Activated T-helper 1 cell treated with anti-CD3 and anti-CD28 coated beads, Interleukin-12 subunit alpha, Interleukin-12 subunit beta, Interleukin-2, Interleukin-4 antibody, amounts not matched to agents 30 ng/mL and 10 ng/mL and 1 ng/mL, durations not matched to agents 14 hours and 24 hours and 36 hours (primary cell): ENCODE measurements around the gene C5orf15. TPM values are rescaled to one million over a fixed set of nuclear protein-coding genes. Genes with fewer than 3 reads are reported as not detected.

ENCODE experiments used
- DNase-seq: peaks from one replicate; pipeline ENCODE4 v3.0.0; 2021; ENCODE audit warnings: low spot score
- H3K27ac Mint-ChIP-seq: one replicate; pipeline ENCODE4 v1.8.0; 2021; ENCODE audit warnings: mild to moderate bottlenecking, mixed read lengths
- H3K27me3 Mint-ChIP-seq: one replicate; pipeline ENCODE4 v1.8.0; 2022; ENCODE audit warnings: mild to moderate bottlenecking, moderate library complexity, mixed read lengths; ENCODE audit not compliant: insufficient read depth
- H3K36me3 Mint-ChIP-seq: one replicate; pipeline ENCODE4 v1.8.0; 2021; ENCODE audit warnings: low read depth, mixed read lengths
- H3K4me1 Mint-ChIP-seq: one replicate; pipeline ENCODE4 v1.8.0; 2021; ENCODE audit warnings: low read depth, mixed read lengths
- H3K4me3 Mint-ChIP-seq: one replicate; pipeline ENCODE4 v1.8.0; 2021; ENCODE audit warnings: mild to moderate bottlenecking, moderate library complexity, mixed read lengths
- H3K9me3 Mint-ChIP-seq: one replicate; pipeline ENCODE4 v1.8.0; 2021; ENCODE audit warnings: mixed read lengths
- intact Hi-C: fragments of 100-400 bp; cut with micrococcal nuclease; formaldehyde crosslinking; loops from one replicate; pipeline ENCODE4 v1.15.1; 2024
- total RNA-seq: library from RNA; stranded (reverse); gene quantifications from 2 replicates; pipeline ENCODE4 v1.2.3, GENCODE V29; 2022

Gene C5orf15
- total RNA-seq, 1 donor from 2014 or later = 50.0 TPM

DNA sequence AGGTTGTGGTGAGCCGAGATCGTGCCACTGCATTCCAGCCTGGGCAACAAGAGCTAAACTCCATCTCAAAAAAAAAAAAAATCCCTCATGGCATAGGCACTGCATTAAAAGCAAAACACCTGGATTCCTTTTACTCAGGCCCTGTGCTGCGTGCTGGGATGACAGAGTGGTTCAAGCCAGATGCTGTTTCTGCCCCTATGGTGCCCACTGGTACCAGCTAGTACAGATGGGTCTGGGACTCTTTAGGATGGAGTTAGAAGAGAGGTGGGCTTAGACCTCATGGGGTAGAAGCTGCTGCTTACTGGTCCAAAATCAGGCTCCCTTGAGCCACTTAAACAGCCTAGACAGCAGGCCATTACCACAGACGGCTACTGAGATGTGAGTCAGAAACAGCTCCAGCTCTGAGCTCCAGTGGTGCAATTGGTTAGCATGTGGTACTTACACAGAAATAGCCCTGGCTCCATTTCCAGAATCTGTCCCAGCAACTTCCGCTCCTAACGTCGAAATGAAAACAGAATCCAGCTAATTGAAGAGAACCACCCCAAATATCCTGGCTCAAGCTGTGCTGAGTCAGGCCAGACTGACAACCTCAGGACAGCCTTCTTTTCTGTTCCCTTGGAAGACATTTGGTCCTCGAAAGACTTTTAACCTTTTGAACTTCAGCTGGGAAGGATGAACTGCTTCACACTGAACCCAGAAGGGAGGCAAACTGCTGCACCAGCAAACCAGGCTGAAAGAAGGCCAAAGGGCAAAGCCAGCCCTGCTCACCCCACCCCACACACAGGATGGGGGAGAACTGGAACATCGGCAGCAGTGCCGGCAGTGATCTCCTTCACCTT lies 15.5 kb downstream of the C5orf15 start:
- H3K27me3 Mint-ChIP-seq = no peaks in the 10 kb centered on the region
- H3K4me1 Mint-ChIP-seq = peaks cover 9% of the 10 kb centered on the region
- peaks cover 21% of the 10 kb centered on the region for H3K36me3 Mint-ChIP-seq
- no peak overlapping the region for H3K27ac Mint-ChIP-seq
- no peak for DNase-seq
- intact Hi-C loops = no loop called here
- no peaks in the 10 kb centered on the region for H3K9me3 Mint-ChIP-seq
- H3K4me3 Mint-ChIP-seq = no peak overlapping the region

DNA sequence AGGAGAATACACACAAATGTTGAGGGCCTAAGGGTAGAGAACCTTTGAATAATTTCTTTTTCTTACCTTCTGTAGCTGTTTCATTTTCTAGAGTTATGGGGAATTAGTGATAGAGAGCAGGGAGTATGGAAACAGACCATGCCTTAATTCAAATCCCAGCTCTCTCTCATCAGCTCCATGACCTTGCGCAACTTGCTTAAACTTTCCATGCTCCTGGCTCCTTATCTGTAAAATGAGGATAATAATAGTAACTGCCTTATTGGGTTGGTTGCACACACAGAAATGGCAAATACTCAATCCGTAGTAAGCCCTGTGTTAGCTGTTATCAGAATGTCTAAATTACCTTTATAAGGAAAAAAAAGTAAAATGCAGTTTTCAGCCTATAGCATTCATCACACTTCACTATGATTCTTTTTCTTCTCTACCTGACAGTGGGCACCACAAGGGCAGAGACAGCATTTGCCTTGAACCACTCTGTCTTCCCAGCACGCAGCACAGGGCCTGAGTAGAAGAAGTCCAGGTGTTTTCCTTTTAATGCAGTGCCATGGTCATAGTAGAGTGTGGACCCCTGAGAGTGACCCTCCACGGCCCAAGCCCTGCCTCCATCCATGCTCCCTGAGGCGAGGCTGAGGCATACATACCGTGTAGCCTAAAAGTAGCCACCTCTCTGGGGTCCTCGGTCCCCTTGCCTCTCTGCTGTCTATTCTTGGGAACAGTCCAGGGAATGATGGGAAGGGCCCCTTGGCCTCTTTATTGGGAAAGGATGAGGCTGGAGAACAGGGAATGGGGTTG lies 17.4 kb downstream of the C5orf15 start:
- H3K36me3 Mint-ChIP-seq = peaks cover 7% of the 10 kb centered on the region
- H3K9me3 Mint-ChIP-seq = no peaks in the 10 kb centered on the region
- H3K27ac Mint-ChIP-seq = no peak overlapping the region
- no peaks in the 10 kb centered on the region for H3K4me1 Mint-ChIP-seq
- DNase-seq = no peak
- no peaks in the 10 kb centered on the region for H3K27me3 Mint-ChIP-seq
- no peak overlapping the region for H3K4me3 Mint-ChIP-seq
- intact Hi-C loops = no loop called here

DNA sequence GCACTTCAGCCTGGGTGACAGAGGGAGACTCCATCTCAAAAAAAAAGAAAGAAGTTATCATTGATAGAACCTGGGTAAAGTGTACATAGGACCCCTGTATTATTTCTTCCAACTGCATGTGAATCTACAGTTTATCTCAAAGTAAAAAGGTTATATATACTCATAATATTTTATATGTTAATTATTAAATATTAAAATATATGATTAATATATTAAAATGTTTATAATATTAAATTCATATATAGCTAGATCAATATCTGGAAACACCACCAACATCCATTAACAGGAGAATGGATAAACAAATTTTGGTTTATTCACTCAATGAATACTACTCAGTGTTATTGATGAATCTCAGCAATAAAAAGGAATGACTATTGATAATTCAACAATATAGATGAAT lies 19.7 kb downstream of the C5orf15 start:
- no peak overlapping the region for H3K27ac Mint-ChIP-seq
- no peaks in the 10 kb centered on the region for H3K27me3 Mint-ChIP-seq
- DNase-seq = no peak
- no peak overlapping the region for H3K4me3 Mint-ChIP-seq
- H3K4me1 Mint-ChIP-seq = no peaks in the 10 kb centered on the region
- H3K9me3 Mint-ChIP-seq = no peaks in the 10 kb centered on the region
- intact Hi-C loops = no loop called here
- H3K36me3 Mint-ChIP-seq = no peaks in the 10 kb centered on the region

DNA sequence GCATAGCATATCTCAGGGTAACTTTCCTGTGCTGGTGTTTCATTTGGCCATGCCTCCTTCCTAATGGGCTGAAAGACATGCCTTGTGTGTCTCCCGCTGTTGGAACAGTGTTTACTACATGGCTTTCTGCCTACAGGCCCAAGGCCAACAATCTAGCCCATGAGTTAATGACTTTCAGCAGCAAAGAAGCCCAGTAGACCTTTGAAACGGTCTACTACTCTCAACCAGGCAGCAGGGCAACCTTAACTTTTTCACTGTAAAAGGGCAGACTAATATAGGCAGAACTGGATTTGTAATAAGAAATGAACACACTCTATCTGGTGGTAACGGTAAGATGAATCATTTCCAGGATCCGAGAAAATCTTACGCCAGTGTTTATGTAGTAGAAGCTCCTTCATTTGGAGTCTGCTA lies 21.0 kb downstream of the C5orf15 start:
- H3K4me3 Mint-ChIP-seq = no peak overlapping the region
- intact Hi-C loops = no loop called here
- peaks cover 6% of the 10 kb centered on the region for H3K4me1 Mint-ChIP-seq
- DNase-seq = no peak
- H3K36me3 Mint-ChIP-seq = no peaks in the 10 kb centered on the region
- H3K27me3 Mint-ChIP-seq = no peaks in the 10 kb centered on the region
- no peak overlapping the region for H3K27ac Mint-ChIP-seq
- H3K9me3 Mint-ChIP-seq = no peaks in the 10 kb centered on the region

DNA sequence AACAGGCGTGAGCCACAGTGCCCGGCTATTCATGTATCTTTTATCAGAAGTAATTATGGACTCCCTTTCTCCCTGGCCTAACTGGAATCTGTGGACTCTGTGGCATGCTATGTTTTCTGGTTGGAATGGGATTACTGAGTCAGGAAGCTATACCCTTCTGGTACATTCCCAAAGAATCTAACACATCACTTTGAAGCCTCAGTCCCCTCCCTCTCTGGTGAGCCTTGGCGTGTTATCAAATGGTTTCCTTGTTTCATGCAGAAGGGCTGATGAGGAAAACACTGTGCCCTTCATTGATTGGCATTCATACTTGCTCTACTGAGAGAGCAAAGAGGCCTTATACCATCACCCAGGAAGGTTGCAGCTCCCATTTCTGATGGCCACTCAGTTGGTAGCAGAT lies 22.9 kb downstream of the C5orf15 start:
- peaks cover 6% of the 10 kb centered on the region for H3K4me1 Mint-ChIP-seq
- no peak overlapping the region for H3K4me3 Mint-ChIP-seq
- no peaks in the 10 kb centered on the region for H3K36me3 Mint-ChIP-seq
- no peaks in the 10 kb centered on the region for H3K9me3 Mint-ChIP-seq
- intact Hi-C loops = no loop called here
- no peak for DNase-seq
- peaks cover 1% of the 10 kb centered on the region for H3K27me3 Mint-ChIP-seq
- H3K27ac Mint-ChIP-seq = no peak overlapping the region

DNA sequence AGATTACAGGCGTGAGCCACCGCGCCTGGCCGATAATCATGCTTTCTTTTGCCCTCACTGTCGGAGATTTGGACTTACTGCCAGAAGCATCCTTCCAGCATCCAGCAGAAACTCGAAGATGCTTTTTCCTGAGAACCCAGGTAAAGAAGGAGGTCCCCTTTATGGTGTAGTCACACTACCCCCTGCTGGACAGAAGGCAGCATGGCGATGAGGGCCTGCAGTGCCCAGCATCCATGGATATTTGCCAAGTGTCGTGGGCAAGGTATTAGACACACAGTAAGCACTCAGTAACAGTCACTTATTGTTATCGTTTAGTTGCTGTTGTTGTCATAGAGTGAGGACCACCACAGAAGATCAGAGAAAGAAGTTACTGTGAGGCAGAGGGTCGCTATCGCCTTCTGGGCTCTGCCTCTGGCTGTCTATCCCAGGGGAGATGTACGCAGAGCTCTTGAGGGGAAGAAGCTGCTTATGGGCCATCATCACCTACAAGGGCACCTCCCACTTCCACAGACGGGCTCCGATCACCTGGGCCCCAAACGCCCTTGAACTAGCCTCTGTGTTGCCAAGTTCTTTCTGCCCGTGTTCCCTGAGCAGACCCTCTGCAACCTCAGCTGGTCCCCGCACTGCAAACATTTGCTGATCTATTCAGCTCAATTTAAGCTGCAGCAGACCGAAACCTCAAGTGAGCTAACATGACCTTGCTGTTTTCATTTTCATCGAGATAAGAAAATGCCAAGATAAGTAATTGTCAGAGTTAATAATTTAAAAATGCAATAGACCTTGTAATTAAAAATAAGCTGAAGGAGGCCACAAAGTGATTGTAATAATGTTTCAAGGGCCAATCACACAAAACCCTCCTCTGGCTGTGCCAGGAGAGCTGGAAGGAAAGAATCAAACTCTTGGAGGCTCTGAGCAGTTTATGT lies 23.9 kb downstream of the C5orf15 start:
- Mint-ChIP-seq H3K4me3 (no peak overlapping the region), H3K36me3 (no peaks in the 10 kb centered on the region), H3K27me3 (peaks cover 1% of the 10 kb centered on the region), H3K27ac (no peak overlapping the region), H3K9me3 (no peaks in the 10 kb centered on the region), H3K4me1 (peaks cover 10% of the 10 kb centered on the region)
- no peak for DNase-seq
- intact Hi-C loops = loop anchor here (1.0 kb wide), 3 partner anchors 190 to 833 kb away; no protein-coding TSS in a partner anchor

DNA sequence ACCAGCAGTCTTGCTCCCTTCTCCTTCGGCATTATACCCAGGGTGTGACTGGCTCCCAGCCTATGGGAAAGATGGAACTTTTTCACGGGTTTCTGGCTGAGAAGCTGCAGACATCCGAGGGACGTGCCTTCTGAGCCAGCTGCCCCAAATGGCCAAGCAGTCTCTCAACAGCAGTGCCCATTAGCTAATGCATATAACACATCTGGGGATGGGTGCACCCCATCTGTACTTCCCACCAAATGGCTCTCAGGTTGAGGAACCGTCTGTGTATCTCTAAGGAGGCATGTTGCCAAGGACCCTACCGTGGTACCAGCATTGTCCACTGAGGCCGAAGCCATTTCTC lies 25.0 kb downstream of the C5orf15 start:
- intact Hi-C loops = no loop called here
- no peak overlapping the region for H3K4me3 Mint-ChIP-seq
- H3K4me1 Mint-ChIP-seq = peaks cover 20% of the 10 kb centered on the region
- DNase-seq = no peak
- H3K27me3 Mint-ChIP-seq = peaks cover 1% of the 10 kb centered on the region
- H3K36me3 Mint-ChIP-seq = no peaks in the 10 kb centered on the region
- no peaks in the 10 kb centered on the region for H3K9me3 Mint-ChIP-seq
- no peak overlapping the region for H3K27ac Mint-ChIP-seq

DNA sequence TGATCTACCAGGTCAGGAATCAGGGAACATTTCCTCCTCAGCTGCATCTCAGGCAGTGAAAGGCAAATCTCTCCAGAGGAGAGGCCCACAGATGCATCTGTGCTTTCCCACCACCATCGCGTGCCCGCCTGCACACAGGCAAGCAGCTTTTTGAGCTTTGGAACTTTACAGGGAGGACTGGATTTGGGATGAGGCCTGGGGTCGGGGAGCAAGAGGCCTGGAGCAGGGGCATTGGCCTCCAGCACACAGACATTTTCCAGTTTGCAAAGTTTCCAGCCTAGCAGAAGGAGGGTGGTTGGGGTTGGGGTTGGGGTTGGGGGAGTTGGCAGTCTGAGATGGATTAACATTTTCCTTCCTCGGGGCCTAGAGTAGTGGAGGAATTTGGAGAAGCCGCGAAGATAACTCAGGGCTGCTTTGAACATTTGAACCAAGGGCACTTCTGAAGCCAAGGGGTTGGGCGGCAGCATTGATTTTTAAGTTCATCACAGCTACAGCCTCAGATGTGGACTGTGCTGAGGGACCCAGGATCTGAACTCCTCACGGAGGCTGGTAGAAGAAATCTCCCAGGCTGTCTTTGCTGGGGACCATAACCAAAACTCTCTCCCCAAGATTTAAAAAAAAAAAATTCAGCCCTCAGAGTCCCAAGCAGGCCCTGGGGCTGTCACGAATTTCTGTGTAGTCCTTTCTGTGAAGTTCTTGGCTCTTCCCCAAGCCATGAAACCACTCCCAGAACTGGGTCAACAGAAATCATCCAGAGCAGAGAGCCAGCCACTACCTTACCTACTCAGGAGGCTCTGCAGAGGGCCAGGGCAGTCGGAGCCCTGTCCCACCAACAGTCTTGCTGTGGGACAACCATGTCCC lies 25.6 kb downstream of the C5orf15 start:
- H3K27ac Mint-ChIP-seq = no peak overlapping the region
- H3K4me3 Mint-ChIP-seq = no peak overlapping the region
- no peaks in the 10 kb centered on the region for H3K36me3 Mint-ChIP-seq
- no peak for DNase-seq
- intact Hi-C loops = no loop called here
- no peaks in the 10 kb centered on the region for H3K9me3 Mint-ChIP-seq
- peaks cover 20% of the 10 kb centered on the region for H3K4me1 Mint-ChIP-seq
- peaks cover 1% of the 10 kb centered on the region for H3K27me3 Mint-ChIP-seq

DNA sequence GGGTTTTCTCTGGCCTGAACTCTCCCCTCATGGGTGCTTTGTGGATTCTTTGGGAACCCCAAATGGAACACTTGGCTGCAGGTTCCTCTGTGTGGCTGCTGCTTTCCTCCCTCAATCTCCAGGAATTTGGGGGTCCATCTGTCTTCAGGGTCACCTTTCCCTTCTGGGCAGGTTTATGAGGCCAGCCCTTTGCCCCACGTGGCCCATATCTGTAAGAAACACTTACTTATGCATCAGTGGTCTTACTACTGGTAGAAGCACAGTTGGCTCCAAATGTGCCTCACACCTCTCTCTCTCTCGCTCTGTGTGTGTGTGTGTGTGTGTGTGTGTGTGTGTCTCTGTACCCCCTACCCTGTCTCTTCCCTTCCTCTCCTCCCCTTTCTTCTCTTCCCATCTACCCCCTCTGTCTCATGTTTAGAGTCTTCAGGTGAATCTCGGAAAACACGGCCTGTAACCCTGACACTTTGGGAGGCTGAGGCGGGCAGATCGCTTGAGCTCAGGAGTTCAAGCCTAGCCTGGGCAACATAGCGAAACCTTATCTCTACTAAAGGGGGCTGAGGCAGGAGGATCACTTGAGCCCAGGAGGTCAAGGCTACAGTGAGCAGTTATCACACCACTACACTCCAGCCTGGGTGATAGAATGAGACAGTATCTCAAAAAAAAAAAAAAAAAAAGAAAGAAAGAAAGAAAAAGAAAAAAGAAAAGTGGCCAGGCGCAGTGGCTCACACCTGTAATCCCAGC lies 26.8 kb downstream of the C5orf15 start:
- Mint-ChIP-seq H3K4me1 (peaks cover 20% of the 10 kb centered on the region), H3K4me3 (no peak overlapping the region), H3K27me3 (peaks cover 1% of the 10 kb centered on the region), H3K36me3 (no peaks in the 10 kb centered on the region), H3K27ac (no peak overlapping the region), H3K9me3 (no peaks in the 10 kb centered on the region)
- DNase-seq = no peak
- intact Hi-C loops = no loop called here

DNA sequence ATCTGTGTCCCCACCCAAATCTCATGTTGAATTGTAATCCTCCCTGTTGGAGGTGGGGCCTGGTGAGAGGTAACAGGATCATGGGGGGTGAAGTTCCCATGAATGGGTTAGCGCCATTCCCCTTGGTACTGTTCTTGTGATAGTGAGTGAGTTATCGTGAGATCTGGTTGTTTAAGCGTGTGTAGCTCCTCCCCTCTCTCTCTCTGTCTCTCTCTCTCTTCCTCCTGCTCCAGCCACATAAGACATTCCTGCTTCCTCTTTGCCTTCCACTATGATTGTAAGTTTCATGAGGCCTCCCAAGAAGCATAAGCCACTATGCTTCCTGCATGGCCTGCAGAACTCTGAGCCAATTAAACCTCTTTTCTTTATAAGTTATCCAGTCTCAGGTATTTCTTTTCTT lies 28.8 kb downstream of the C5orf15 start:
- peaks cover 21% of the 10 kb centered on the region for H3K4me1 Mint-ChIP-seq

DNA sequence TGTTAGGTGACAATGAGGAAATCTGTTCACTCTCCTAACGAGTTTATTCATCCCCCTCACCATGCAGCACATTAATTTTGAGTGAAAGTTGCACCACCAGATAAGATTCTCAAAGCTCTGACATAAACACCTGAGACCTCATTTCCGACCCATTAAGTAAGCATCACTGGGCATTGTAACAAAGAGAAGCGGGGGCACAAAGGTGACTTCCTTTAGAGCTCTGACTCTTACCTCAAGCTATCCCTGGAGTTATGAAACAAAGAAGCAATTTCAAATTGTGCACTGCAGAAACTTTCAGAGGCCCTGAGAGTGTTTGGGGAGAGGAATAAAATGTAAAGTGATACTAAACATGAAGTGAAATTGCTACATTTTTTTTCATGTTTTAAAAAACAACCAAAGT lies 29.5 kb downstream of the C5orf15 start:
- H3K4me1 Mint-ChIP-seq = peaks cover 28% of the 10 kb centered on the region
- H3K27ac Mint-ChIP-seq = no peak overlapping the region
- H3K9me3 Mint-ChIP-seq = no peaks in the 10 kb centered on the region
- H3K36me3 Mint-ChIP-seq = no peaks in the 10 kb centered on the region
- peaks cover 1% of the 10 kb centered on the region for H3K27me3 Mint-ChIP-seq
- intact Hi-C loops = loop anchor here (1.0 to 10.0 kb wide), 2 partner anchors 65 to 324 kb away; partner anchors contain the start of gene FSTL4
- no peak for DNase-seq
- H3K4me3 Mint-ChIP-seq = no peak overlapping the region

More for the DNA sequence above, 28.8 kb downstream of the C5orf15 start:
- intact Hi-C loops = loop anchor here (1.0 to 10.0 kb wide), 2 partner anchors 65 to 325 kb away; partner anchors contain the start of gene FSTL4
- Mint-ChIP-seq H3K27me3 (peaks cover 1% of the 10 kb centered on the region), H3K27ac (no peak overlapping the region), H3K9me3 (no peaks in the 10 kb centered on the region), H3K36me3 (no peaks in the 10 kb centered on the region), H3K4me3 (no peak overlapping the region)
- DNase-seq = no peak
